Skeletal muscle cell (primary cell): ENCODE measurements around the gene ZNF462.
A peak's percentile ranks its signal among the peaks of the same experiment; 100 is the strongest.
"Not testable (repeated sequence)": the region's sequence is repeated elsewhere in the genome, so short reads cannot be mapped to it uniquely, and the experiment has no call there.

Experiments
- DNase-seq: peaks from one replicate; pipeline ENCODE4 v3.0.0-alpha.2; 2010; ENCODE audit warnings: low read depth
- H3K4me3 ChIP-seq: 2 replicates; pipeline ENCODE4 v1.5.1; 2011; ENCODE audit warnings: low read depth, mild to moderate bottlenecking, control low read depth, low read length, moderate library complexity

ZNF462 gene

GRCh38 chr9:106981396-106982287, 118.7 kb downstream of the ZNF462 start:
- DNase-seq: no peak
- no peak overlapping the region for H3K4me3 ChIP-seq

GRCh38 chr9:106982636-106983035, 119.7 kb downstream of the ZNF462 start:
- no peak for DNase-seq
- H3K4me3 ChIP-seq: no peak overlapping the region

- no peak for DNase-seq
- H3K4me3 ChIP-seq: no peak overlapping the region
Measured at GRCh38 chr9:106983346-106983745, 120.4 kb downstream of the ZNF462 start.

GRCh38 chr9:106989904-106990303, 126.9 kb downstream of the ZNF462 start:
- not testable (repeated sequence) for H3K4me3 ChIP-seq, DNase-seq

- no peak for DNase-seq
- H3K4me3 ChIP-seq: no peak overlapping the region
Measured at GRCh38 chr9:106992186-106992585, 129.2 kb downstream of the ZNF462 start.

- no peak for DNase-seq
Measured at GRCh38 chr9:106993603-106994002, 130.6 kb downstream of the ZNF462 start.

GRCh38 chr9:106994463-106994862, 131.5 kb downstream of the ZNF462 start:
- H3K4me3 ChIP-seq: no peak overlapping the region
- DNase-seq: no peak

More at GRCh38 chr9:106993603-106994002, 130.6 kb downstream of the ZNF462 start:
- H3K4me3 ChIP-seq: no peak overlapping the region

- no peak overlapping the region for H3K4me3 ChIP-seq
- DNase-seq: no peak
Measured at GRCh38 chr9:107000218-107000617, 137.3 kb downstream of the ZNF462 start.

- DNase-seq: no peak
- H3K4me3 ChIP-seq: no peak overlapping the region
Measured at GRCh38 chr9:107005201-107005600, 142.2 kb downstream of the ZNF462 start.

GRCh38 chr9:107007402-107007801, 144.4 kb downstream of the ZNF462 start:
- no peak overlapping the region for H3K4me3 ChIP-seq
- no peak for DNase-seq

- H3K4me3 ChIP-seq: no peak overlapping the region
- no peak for DNase-seq
Measured at GRCh38 chr9:107008011-107008410, 145.0 kb downstream of the ZNF462 start.

GRCh38 chr9:107008447-107008846, 145.5 kb downstream of the ZNF462 start:
- H3K4me3 ChIP-seq: no peak overlapping the region
- no peak for DNase-seq

- H3K4me3 ChIP-seq: no peak overlapping the region
- no peak for DNase-seq
Measured at GRCh38 chr9:107016383-107016782, 153.4 kb downstream of the ZNF462 start.

- DNase-seq: peak; percentile 43
- no peak overlapping the region for H3K4me3 ChIP-seq
Measured at GRCh38 chr9:107018861-107019545, 156.0 kb downstream of the ZNF462 start.

- DNase-seq: peak; percentile 89
- no peak overlapping the region for H3K4me3 ChIP-seq
Measured at GRCh38 chr9:107020040-107020530, 157.1 kb downstream of the ZNF462 start.

- H3K4me3 ChIP-seq: no peak overlapping the region
- no peak for DNase-seq
Measured at GRCh38 chr9:107024193-107024592, 161.2 kb downstream of the ZNF462 start.

- no peak for DNase-seq
- no peak overlapping the region for H3K4me3 ChIP-seq
Measured at GRCh38 chr9:107025260-107026035, 162.5 kb downstream of the ZNF462 start.

GRCh38 chr9:107029146-107029545, 166.2 kb downstream of the ZNF462 start:
- no peak overlapping the region for H3K4me3 ChIP-seq
- DNase-seq: no peak

GRCh38 chr9:107033966-107034365, 171.0 kb downstream of the ZNF462 start:
- DNase-seq: no peak
- no peak overlapping the region for H3K4me3 ChIP-seq

- no peak overlapping the region for H3K4me3 ChIP-seq
- no peak for DNase-seq
Measured at GRCh38 chr9:107034831-107035230, 171.9 kb downstream of the ZNF462 start.
